ENCODE data around the gene MEGF11.
A peak's percentile ranks its signal among the peaks of the same experiment; 100 is the strongest.
"Not testable (repeated sequence)": the region's sequence is repeated elsewhere in the genome, so short reads cannot be mapped to it uniquely, and the experiment has no call there.

The MEGF11 gene

GRCh38 chr15:65985387-65985786 is 268.2 kb downstream of the MEGF11 start:
- Histone ChIP-seq H3K9ac (ENCODE audit: insufficient read length) (no peak overlapping the region), H3K4me3 (no peak overlapping the region), H3K36me3 (ENCODE audit: insufficient read depth, low read length) (no peaks in the 10 kb centered on the region), H3K9me3 (ENCODE audit: low read depth, low read length) (no peaks in the 10 kb centered on the region), H3K27ac (no peak overlapping the region)
- no peak for DNase-seq (ENCODE audit: low read depth, low spot score)
- TF ChIP-seq FOXP2 (optimal IDR thresholded peaks at IDR 0.05; ENCODE audit: control extremely low read depth, extremely low read length, insufficient read depth) (no peak), EZH2 (IDR thresholded peaks at IDR 0.05) (no peak), POLR2AphosphoS5 (IDR thresholded peaks at IDR 0.05; ENCODE audit: borderline replicate concordance, low read depth, low read length) (no peak)

GRCh38 chr15:65982627-65983322 is 270.8 kb downstream of the MEGF11 start:
- Histone ChIP-seq H3K27ac (no peak overlapping the region), H3K9me3 (ENCODE audit: low read depth, low read length) (no peaks in the 10 kb centered on the region), H3K4me3 (no peak overlapping the region), H3K36me3 (ENCODE audit: insufficient read depth, low read length) (no peaks in the 10 kb centered on the region), H3K9ac (ENCODE audit: insufficient read length) (no peak overlapping the region)
- TF ChIP-seq EZH2 (IDR thresholded peaks at IDR 0.05) (no peak), POLR2AphosphoS5 (IDR thresholded peaks at IDR 0.05; ENCODE audit: borderline replicate concordance, low read depth, low read length) (no peak), FOXP2 (optimal IDR thresholded peaks at IDR 0.05; ENCODE audit: control extremely low read depth, extremely low read length, insufficient read depth) (no peak)
- no peak for DNase-seq (ENCODE audit: low read depth, low spot score)

GRCh38 chr15:65981837-65982626 is 271.5 kb downstream of the MEGF11 start:
- Histone ChIP-seq H3K4me3 (no peak overlapping the region), H3K36me3 (ENCODE audit: insufficient read depth, low read length) (no peaks in the 10 kb centered on the region), H3K27ac (no peak overlapping the region), H3K9ac (ENCODE audit: insufficient read length) (no peak overlapping the region), H3K9me3 (ENCODE audit: low read depth, low read length) (no peaks in the 10 kb centered on the region)
- DNase-seq (ENCODE audit: low read depth, low spot score): no peak
- TF ChIP-seq FOXP2 (optimal IDR thresholded peaks at IDR 0.05; ENCODE audit: control extremely low read depth, extremely low read length, insufficient read depth): no peak

- H3K9ac ChIP-seq (ENCODE audit: insufficient read length): no peak overlapping the region
- no peaks in the 10 kb centered on the region for H3K9me3 ChIP-seq (ENCODE audit: low read depth, low read length)
- no peaks in the 10 kb centered on the region for H3K36me3 ChIP-seq (ENCODE audit: insufficient read depth, low read length)
- no peak overlapping the region for H3K27ac ChIP-seq
- DNase-seq (ENCODE audit: low read depth, low spot score): peak; percentile 47
- no peak overlapping the region for H3K4me3 ChIP-seq
- no peak for TF ChIP-seq EZH2 (IDR thresholded peaks at IDR 0.05)
- TF ChIP-seq POLR2AphosphoS5 (IDR thresholded peaks at IDR 0.05; ENCODE audit: borderline replicate concordance, low read depth, low read length): no peak
- no peak for TF ChIP-seq FOXP2 (optimal IDR thresholded peaks at IDR 0.05; ENCODE audit: control extremely low read depth, extremely low read length, insufficient read depth)
Observed at GRCh38 chr15:65980824-65981456, 272.6 kb downstream of the MEGF11 start.

- Histone ChIP-seq H3K27ac (no peak overlapping the region), H3K9ac (ENCODE audit: insufficient read length) (no peak overlapping the region), H3K36me3 (ENCODE audit: insufficient read depth, low read length) (no peaks in the 10 kb centered on the region), H3K9me3 (ENCODE audit: low read depth, low read length) (no peaks in the 10 kb centered on the region), H3K4me3 (no peak overlapping the region)
- TF ChIP-seq FOXP2 (optimal IDR thresholded peaks at IDR 0.05; ENCODE audit: control extremely low read depth, extremely low read length, insufficient read depth): no peak
- no peak for TF ChIP-seq POLR2AphosphoS5 (IDR thresholded peaks at IDR 0.05; ENCODE audit: borderline replicate concordance, low read depth, low read length)
- DNase-seq (ENCODE audit: low read depth, low spot score): no peak
Observed at GRCh38 chr15:65979837-65980236, 273.7 kb downstream of the MEGF11 start.

- no peak for TF ChIP-seq EZH2 (IDR thresholded peaks at IDR 0.05)
- TF ChIP-seq POLR2AphosphoS5 (IDR thresholded peaks at IDR 0.05; ENCODE audit: borderline replicate concordance, low read depth, low read length): no peak
- no peak for TF ChIP-seq FOXP2 (optimal IDR thresholded peaks at IDR 0.05; ENCODE audit: control extremely low read depth, extremely low read length, insufficient read depth)
- Histone ChIP-seq H3K9ac (ENCODE audit: insufficient read length) (no peak overlapping the region), H3K9me3 (ENCODE audit: low read depth, low read length) (no peaks in the 10 kb centered on the region), H3K36me3 (ENCODE audit: insufficient read depth, low read length) (no peaks in the 10 kb centered on the region), H3K4me3 (no peak overlapping the region), H3K27ac (no peak overlapping the region)
- DNase-seq (ENCODE audit: low read depth, low spot score): no peak
Observed at GRCh38 chr15:65979316-65979715, 274.2 kb downstream of the MEGF11 start.

GRCh38 chr15:65978110-65978509 is 275.4 kb downstream of the MEGF11 start:
- Histone ChIP-seq H3K27ac (no peak overlapping the region), H3K36me3 (ENCODE audit: insufficient read depth, low read length) (no peaks in the 10 kb centered on the region), H3K9me3 (ENCODE audit: low read depth, low read length) (no peaks in the 10 kb centered on the region), H3K9ac (ENCODE audit: insufficient read length) (no peak overlapping the region), H3K4me3 (no peak overlapping the region)
- DNase-seq (ENCODE audit: low read depth, low spot score): no peak
- TF ChIP-seq FOXP2 (optimal IDR thresholded peaks at IDR 0.05; ENCODE audit: control extremely low read depth, extremely low read length, insufficient read depth) (no peak), POLR2AphosphoS5 (IDR thresholded peaks at IDR 0.05; ENCODE audit: borderline replicate concordance, low read depth, low read length) (no peak), EZH2 (IDR thresholded peaks at IDR 0.05) (no peak)

GRCh38 chr15:65976196-65976595 is 277.4 kb downstream of the MEGF11 start:
- not testable (repeated sequence) for H3K9me3 ChIP-seq (ENCODE audit: low read depth, low read length); H3K36me3 ChIP-seq (ENCODE audit: insufficient read depth, low read length); H3K27ac ChIP-seq; H3K9ac ChIP-seq (ENCODE audit: insufficient read length); H3K4me3 ChIP-seq; DNase-seq (ENCODE audit: low read depth, low spot score)
